Left cardiac atrium (tissue), 4 donors: ENCODE measurements around the gene CACNA1H. TPM values are rescaled to one million over a fixed set of nuclear protein-coding genes. Genes with fewer than 3 reads are reported as not detected.

Experiments
- ATAC-seq, 2 donors: fragments of 200-7000 bp; cut with Tn5 transposase; one replicate each; pipeline ENCODE4 v1.9.1; 2020; ENCODE audit warnings: mild to moderate bottlenecking in 2 of 2, moderate library complexity in 2 of 2
- DNase-seq: peaks from one replicate; pipeline ENCODE4 v3.0.0-alpha.2; 2020
- intact Hi-C, 2 donors: fragments of 100-400 bp; cut with DNase I; formaldehyde crosslinking; loops; one replicate each; pipeline versions ENCODE4 v1.14.1 to v1.15.1; 2022 to 2023
- total RNA-seq, 2 donors: library from RNA; stranded (reverse); fragmentation: NEBNext Ultra II Directional; extraction: Animal tissue kit (Norgen Biotek cat#: 25700); gene quantifications; one replicate each; pipeline ENCODE4 v1.2.1, GENCODE V29; 2021
- donor health status: DM: no; HTN: yes; CAD: no.
- donor health status: DM: no; HTN: yes; CAD: no; lungs with severe emphysema.
- donor health status: DM: yes; HTN: yes; CAD: no.
- donor health status: Dilated cardiomyopathy.

Gene CACNA1H
- total RNA-seq, 2 donors from 2014 or later = 6.0 to 7.1 TPM

DNA sequence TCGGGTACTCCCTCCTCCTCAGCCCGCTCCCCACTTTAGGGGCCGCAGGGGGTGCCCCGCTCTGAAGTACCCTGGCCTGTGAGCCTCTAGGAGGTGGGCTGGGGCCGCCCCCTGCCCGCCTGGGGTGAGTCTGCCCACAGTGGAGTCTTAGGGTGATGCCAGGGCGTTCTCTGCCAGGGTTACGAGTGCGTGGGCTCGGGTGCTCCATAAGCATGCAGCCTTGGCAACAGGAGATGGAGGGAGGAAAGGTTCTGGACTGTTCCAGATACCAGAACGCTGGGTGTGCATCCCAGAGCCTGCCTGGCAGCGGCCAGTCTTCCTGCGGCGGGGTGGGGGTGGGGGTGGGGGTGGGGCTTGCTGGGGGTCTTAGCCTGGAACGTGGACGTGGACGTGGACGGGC is 15.9 kb downstream of the CACNA1H start:
- intact Hi-C loops = no loop called here
- ATAC-seq (no peak), DNase-seq (no peak)

DNA sequence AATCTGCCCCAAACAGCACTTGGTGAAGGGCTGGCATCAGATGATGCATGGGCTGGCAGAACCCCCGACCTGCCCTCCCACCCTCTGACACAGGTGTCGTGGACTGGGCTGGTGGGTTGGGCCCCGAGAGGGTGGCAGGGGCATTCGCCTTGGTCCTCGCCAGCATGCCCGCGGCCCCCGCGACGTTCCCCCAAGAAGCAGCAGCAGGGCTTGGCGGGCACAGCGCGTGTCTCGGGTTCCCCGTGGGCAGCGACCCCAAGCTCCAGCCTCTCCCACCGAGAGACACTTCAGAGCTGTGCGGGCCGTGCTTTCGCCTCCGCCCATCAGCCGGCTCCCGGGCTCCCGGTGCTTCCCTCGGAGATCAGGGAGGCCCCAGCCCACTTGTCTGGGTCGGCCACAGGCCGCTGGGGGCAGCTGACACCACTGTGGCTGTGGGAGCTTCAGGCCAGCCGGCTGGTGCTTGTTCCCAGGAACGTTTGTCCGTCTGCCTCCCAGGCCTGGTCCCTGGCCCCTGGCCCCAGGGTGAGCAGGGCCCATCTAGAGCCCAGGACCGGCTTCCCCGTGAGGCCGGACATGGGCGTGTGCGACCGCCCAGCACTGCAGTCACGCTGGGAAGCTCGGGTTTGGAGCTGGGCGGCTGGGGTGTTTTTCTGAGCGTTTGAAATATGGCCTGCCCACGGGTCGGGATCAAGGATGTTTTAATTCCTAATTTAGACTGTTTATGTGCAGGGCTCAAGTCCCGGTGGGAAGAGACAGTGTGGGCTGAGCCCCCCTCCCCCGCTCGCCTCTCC is 16.6 kb downstream of the CACNA1H start:
- DNase-seq (no peak), ATAC-seq (peak; percentile 23 to 47)
- intact Hi-C loops = no loop called here

DNA sequence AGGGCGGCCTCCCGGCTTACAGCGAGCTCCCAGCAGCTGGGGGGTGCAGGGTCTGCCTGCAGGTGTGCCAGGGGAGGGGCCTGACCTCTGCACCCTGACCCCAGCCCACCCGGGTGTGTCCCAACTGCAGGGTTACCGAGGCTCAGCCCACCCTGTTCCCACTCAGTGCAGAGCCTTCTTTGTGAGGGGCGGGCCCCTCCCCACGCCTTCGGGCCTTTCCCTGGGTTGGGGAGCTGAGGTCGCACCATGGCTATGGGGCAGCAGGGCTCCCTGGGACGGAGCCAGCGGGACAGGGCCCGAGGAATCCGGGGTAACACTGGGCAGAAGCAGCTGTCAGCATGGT is 17.1 kb downstream of the CACNA1H start:
- no peak for DNase-seq
- ATAC-seq = no peak

DNA sequence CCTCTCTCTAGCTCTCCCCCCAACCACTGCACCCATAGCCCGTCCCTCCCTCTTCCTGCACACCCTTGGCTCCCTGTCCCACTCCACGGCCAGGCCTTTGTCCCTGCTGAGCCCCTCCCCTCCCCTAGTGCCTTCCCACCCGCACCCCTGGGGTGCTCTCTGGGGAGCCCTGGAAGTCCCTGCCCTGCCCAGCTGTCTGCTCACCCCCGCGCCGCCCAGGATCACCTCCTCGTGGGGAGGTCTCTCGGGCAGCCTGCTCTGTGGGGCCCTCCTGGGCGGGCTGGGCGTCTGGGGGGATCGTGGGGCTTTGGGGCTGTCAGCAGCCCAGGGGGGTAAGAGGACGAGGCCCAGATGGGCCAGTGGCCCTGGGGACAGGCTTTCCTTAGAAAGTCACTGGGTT is 18.1 kb downstream of the CACNA1H start:
- ATAC-seq (no peak), DNase-seq (no peak)
- intact Hi-C loops = no loop called here

More for the DNA sequence above, 17.1 kb downstream of the CACNA1H start:
- intact Hi-C loops = no loop called here

GRCh38 chr16:1171854-1172428 is 19.0 kb downstream of the CACNA1H start:
- ATAC-seq (no peak), DNase-seq (no peak)
- intact Hi-C loops = no loop called here

GRCh38 chr16:1172651-1173050 is 19.7 kb downstream of the CACNA1H start:
- DNase-seq (no peak), ATAC-seq (no peak)

DNA sequence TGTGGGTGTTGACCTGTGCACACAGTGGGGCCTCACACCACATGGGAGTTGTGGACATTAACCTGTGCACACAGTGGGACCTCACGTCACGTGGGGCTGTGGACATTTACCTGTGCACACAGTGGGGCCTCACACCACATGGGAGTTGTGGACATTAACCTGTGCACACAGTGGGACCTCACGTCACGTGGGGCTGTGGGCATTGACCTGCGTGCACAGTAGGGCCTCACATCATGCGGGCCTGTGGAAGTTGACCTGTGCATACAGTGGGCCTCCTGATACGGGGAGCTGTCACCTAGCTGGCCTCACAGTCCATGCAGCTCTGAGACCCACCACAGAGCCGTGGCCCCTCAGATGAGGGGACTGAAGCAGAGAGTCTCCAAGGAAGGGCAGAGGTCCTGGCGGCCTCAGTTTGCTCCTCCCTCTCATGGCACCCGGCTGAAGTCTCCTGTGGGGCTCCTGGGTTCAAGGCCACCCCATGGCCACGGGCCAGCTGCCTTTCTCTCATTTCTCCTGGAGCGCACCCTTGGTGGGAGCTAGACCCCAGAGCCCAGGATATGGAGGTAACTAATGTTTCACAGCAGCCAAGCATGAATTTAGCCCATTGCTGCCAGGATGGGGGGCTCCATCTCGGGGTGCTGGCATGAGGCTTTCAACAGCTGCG is 21.0 kb downstream of the CACNA1H start:
- DNase-seq (no peak), ATAC-seq (no peak)
- intact Hi-C loops = no loop called here

More at GRCh38 chr16:1172651-1173050, 19.7 kb downstream of the CACNA1H start:
- intact Hi-C loops = no loop called here

DNA sequence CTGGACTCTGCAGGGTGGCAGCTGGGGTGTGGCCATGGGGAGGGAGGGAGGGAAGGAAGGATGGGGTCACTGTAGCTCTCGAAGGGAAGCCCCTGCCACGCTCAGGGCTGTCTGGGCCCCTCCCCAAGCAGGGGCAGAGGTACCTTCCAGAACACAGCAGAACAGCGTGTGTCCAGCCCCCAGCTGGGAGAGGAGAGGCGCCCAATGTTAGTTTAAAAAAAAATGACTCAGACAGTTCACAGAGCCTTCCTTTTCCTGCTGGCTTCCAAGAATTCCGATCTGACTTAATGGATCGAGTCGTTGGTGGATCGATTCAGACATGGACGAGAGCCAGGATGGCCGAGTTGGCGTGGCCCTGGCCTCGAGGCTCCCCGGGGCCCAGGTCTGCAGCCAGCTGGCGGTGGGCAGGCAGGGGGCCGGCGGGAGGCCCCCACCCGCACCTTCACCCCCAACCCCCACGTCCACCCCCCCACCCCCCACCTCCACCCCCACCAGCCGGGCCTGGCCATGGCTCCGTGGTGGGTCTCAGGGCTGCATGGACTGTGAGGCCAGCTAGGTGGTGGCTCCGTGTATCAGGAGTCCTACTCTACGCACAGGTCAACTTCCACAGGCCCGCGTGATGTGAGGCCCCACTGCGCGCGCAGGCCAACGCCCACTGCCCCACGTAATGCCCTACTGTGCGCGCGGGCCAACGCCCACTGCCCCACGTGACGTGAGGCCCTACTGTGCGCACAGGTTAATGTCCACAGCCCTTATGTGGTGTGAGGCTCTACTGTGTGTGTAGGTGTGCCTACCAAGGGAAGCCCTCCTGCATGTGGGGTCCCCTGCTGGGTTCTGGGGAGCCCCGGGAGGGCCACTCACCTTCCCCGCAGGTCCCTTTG is 21.8 kb downstream of the CACNA1H start:
- DNase-seq (no peak), ATAC-seq (no peak)
- intact Hi-C loops = no loop called here

DNA sequence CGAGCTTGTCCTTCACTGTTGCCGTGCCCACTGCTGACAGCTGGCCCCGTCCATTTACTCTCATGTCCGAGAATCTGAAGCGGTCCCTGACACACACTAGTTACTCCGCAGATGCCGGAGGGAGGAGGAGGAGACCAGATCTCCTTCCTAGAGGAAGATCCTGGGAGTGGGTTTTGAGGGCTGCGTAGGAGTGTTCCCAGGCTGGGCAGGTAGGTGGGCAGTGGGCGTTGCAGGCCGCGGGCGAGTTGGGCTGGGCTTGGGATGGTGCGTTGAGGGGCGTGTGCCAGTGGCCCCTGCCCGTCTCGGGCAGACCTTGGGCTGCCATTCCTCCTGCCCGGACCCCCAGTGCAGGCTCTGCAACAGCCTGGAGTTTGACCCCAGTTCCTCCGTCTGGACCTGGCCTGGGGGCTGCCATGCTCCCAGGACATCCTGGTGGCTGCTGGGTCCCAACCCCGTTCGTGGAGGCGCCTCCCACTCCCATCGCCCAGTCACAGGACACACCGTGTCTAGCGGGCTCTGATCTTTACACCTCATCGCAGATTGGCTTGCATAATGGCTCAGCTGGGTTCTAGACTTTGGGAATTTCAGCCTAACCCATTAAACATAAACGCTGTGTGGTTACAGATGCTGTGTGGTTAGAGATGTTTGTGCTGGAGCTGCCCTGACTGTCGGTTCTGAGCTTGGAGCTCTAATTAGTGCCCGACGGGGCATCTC is 22.8 kb downstream of the CACNA1H start:
- intact Hi-C loops = no loop called here
- DNase-seq = no peak
- ATAC-seq = no peak

- ATAC-seq = no peak
- no peak for DNase-seq
- intact Hi-C loops = no loop called here
Measured at GRCh38 chr16:1176280-1176897, 23.5 kb downstream of the CACNA1H start.

- intact Hi-C loops = no loop called here
- ATAC-seq (no peak), DNase-seq (no peak)
Measured at GRCh38 chr16:1177053-1177452, 24.1 kb downstream of the CACNA1H start.

- intact Hi-C loops = no loop called here
Measured at GRCh38 chr16:1177750-1178149, 24.8 kb downstream of the CACNA1H start.

DNA sequence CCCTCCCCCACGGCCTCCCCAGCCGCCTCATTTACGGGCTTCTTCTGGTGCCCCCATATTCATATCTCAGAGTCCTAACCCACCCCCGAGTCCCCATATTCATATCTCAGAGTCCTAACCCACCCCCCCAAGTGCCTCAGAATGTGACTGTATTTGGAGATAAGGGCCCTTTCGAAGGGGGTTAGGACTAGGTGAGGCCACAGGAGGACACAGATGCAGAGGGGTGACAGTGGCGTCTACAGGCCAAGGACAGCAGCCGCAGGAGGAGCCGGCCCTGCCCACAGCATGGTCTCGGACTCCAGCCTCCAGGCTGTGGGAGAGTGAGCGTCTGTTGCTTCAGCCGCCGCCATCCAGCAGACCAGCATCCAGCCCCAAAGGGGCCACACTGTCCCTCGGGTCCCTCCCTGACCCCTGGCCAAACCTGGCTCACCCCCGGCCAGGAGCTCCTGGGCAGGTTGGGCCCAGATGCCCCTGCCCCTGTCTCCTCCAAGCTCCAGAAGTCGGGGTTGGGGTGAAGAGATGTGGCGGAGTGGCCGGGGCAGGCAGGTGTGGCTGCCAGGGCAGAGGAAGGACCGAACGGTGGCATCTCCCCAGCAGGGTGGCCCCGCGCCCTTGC is 25.5 kb downstream of the CACNA1H start:
- intact Hi-C loops = no loop called here

More at GRCh38 chr16:1177750-1178149, 24.8 kb downstream of the CACNA1H start:
- no peak for DNase-seq
- ATAC-seq = no peak

DNA sequence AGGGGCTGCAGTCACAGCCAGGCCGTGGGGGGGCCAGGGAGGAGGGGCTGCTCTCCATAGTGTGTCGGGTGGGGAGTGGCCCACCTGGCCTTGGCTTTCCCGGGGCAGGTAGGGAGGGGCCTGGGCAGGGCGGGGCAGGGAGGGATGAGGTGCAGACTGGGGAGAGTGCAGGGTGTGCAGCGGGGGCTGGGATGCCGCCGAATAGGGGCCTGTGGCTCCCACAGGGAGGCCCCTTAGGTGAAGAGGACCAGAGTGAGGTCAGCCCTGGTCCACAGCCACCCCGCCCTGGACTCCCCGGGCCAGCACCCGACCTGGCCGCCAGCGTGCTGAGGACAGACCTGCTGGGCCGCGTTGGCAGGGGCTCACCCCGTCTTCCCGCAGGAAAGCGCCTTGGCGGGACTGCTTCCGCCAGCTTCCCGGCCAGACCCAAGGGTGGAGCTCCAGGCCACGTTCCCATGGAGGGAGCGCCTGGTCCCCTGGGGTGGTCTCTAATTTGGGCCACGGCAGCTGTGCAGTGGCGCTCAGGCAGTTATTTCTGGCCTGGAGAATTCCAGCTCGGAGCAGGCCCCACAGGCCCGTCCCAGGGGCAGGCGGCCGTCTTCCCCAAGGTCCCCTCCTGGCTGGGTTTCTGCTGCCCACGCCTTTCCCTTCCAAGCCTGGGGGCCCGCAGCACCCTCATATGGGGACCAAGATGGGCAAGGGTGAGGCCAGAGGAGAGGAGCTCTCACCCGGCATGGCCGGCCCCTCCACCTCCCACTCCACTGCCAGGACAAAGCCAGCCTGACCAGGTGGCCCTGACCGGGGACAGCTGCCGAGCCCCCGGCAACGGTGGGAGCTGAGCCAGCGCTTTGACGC is 27.9 kb downstream of the CACNA1H start:
- intact Hi-C loops = loop anchor here in 1 of 2 donors (5.0 kb wide), 1 partner anchor 63 kb away; no protein-coding TSS in a partner anchor
- ATAC-seq (peak; percentile 7 to 48), DNase-seq (peak; percentile 49)

More for the DNA sequence above, 25.5 kb downstream of the CACNA1H start:
- DNase-seq (no peak), ATAC-seq (no peak)

DNA sequence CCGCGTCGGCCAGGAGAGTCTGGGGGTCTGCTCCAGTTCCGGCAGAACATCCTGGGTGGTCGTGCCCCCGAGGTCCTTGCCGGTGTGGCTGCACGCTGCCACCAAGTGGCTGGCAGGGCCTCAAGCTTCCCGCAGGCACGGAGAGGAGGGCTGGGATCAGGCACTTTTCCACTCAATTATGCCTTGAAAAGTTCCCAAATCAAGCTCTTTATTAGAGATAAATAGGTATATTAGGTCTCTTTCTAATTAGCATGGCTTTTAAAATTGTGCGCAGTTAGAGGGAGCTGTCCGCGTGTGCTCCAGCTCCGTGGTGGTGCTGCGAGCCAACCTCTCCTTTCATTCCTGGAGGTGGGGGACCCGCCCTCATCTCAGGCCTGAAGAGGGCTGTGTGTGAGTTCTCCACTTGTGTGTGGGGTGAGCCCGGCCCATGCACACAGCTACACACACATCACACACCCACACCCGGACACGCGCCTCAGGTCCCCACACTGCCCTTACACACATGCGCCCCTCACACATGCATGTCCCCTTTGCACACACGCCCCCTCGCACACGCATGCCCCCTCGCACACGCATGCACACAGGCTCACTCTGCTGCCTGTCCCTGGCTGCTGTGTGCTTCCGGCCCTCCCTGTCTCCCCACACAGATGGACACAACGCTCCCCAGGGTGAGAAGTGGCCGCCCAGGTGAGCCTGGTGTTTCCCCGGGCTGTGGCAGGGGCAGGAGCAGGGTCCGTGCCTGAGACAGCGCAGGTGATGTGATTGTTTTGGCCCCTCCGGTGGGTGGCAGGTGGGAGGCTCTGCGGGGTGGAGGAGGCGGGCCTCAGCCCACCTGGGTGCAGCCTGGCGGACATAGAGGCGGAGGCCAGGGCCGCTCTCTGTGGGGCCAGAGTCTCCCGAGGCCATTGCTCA is 28.8 kb downstream of the CACNA1H start:
- DNase-seq (no peak), ATAC-seq (peak in 1 of 2 donors; percentile 4)
- intact Hi-C loops = loop anchor here in 1 of 2 donors (5.0 kb wide), 1 partner anchor 64 kb away; no protein-coding TSS in a partner anchor

- intact Hi-C loops = loop anchor here in 1 of 2 donors (5.0 kb wide), 1 partner anchor 65 kb away; no protein-coding TSS in a partner anchor
- ATAC-seq (peak; percentile 76 to 87), DNase-seq (peak; percentile 75)
Measured at GRCh38 chr16:1182316-1182671, 29.4 kb downstream of the CACNA1H start.
